Measurements from ENCODE around the gene FLNB.

The FLNB gene

DNA sequence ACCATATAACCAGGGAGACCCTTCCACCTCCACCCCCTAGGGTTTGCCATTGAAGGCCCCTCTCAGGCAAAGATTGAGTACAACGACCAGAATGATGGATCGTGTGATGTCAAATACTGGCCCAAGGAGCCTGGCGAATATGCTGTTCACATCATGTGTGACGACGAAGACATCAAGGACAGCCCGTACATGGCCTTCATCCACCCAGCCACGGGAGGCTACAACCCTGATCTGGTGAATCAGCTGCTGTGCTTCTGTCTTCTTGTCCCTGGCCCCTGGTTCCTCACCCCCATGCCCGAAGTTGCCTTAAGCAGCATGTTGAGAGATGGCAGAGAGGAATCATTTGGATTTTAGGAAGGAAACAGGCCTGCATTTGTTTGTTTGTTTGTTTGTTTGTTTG is 98.4 kb downstream of the FLNB start:
- no peak for DNase-seq (ENCODE audit: low spot score)

DNA sequence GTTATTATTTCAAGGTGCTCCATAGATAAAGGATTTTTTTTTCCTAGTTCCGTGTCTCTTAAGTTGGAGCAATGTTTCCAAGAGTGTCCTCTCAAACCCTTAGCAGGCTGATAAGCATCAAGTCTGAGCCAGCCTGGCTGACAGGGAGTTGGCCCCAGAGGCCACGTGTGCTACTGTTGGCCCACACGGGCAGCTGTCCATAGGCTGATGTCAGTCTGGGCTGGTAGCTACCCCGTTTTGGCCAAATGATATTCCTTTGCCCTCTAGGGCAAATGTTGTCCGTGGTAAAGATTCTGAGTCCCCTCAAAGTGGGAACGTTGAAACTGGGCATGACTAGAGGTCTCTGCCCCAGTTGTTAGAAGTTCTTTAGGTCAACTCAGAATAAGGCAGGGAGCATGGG is 99.4 kb downstream of the FLNB start:
- DNase-seq (ENCODE audit: low spot score), result no peak

DNA sequence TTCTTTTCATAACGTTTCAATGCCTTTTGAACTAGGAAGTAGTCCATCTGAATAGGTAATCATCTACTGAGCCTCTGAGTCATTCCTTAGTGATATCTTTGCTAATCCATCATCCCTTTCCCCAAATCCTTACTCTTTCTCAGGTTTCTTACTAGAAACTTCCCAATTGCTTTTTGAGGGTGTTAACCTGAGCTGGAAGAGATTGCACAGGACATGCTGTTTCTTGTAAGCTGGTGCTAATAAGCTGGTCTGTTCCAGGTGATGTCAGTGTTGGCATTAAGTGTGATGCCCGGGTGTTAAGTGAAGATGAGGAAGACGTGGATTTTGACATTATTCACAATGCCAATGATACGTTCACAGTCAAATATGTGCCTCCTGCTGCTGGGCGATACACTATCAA is 101.5 kb downstream of the FLNB start:
- no peak for DNase-seq (ENCODE audit: low spot score)

DNA sequence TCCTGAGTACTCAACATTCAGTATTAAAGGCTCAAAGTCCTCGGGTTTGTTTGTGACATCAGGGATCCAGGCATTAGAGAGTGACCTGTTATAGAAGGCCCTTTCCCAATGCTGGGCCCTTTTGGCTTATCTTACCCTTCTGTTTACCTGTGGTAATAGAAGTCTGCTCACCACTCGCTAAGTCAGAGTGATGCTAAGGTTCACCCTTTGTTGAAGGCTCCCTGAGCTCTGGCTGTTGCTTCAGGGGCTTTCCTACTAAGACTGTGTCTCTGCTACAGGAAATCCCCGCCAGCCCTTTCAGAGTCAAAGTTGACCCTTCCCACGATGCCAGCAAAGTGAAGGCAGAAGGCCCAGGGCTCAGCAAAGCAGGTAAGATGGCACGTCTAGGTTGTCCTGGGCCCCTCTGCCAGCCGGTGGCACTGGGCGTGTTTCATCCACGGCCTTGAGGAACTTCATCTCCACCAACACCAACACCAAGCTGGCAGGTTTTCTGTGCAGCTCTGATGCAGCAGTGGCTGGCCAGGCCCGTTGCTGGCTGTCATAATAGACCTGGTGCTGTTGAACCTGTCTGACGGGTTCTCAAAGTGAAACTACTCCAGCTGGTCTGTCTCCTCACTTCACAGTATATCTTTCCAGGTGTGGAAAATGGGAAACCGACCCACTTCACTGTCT is 103.4 kb downstream of the FLNB start:
- DNase-seq (ENCODE audit: low spot score), result no peak

DNA sequence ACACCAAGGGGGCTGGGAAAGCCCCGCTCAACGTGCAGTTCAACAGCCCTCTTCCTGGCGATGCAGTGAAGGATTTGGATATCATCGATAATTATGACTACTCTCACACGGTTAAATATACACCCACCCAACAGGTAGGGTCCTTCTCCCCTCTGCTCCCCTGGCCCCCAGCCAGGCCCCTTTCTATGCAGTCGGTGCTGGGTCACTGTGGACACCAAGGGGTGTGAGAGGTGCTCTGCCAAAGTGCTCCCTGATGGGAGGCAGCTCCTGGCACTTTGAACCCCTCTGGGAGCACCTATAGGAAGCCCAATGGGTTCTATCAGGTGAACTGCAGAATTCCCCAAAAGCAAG is 103.9 kb downstream of the FLNB start:
- DNase-seq (ENCODE audit: low spot score), result no peak

DNA sequence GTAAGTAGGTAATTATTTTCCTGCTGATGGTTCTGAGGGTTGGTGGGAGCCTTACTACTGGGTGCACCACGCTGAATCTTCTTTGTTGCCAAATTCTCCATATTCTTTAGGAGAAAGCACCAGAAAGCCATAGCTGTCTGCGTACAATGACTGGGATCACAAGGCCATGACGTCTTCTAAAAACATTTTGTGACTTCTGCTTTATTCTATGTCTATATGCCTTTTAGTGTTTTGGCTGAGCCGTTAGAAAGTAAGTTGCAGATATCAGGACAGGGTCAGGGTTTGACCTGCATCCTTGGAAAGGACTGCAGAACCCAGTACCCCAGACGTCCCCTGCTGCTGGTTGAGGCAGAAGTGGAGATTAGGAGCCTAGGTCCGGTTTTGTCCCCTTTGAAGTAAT is 107.0 kb downstream of the FLNB start:
- no peak for DNase-seq (ENCODE audit: low spot score)

DNA sequence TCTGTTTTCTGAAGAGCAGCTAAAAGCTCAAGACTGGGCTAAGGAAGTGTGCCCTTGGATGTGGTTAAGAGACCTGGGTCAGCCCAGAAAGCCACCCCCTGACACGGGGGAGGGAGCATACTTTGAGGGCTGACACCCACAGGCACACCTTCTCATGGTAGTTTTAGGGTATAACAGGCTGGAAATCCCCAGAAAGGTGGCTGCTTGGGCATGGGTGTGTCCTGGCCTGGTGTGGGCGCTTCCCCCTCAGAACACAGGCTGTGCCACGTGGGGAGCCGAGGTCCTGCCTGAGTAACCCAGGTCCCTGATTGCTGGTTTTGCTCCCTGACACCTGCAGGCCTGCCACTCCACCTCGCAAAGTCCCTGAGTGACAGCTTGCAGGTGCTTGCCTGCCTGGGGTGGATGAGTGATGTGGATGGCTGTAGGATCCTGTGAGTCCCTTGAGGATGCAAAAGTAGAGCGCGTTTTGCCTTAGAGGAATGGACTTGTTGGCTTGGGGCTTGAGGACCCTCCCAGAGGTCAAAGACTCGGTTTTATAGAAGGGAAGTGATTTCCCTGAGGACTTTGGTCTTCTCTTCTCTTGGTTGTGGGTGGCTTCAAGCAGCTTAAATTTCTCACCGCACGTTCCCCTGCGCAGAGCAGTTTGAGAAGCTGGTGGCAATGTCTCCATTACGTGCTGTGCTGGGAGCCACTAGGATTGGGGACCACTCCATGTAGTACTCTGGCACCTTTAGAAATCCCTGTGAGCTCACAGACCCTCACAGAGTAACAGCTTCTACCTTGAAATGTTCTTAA is 108.1 kb downstream of the FLNB start:
- DNase-seq (ENCODE audit: low spot score), result no peak

DNA sequence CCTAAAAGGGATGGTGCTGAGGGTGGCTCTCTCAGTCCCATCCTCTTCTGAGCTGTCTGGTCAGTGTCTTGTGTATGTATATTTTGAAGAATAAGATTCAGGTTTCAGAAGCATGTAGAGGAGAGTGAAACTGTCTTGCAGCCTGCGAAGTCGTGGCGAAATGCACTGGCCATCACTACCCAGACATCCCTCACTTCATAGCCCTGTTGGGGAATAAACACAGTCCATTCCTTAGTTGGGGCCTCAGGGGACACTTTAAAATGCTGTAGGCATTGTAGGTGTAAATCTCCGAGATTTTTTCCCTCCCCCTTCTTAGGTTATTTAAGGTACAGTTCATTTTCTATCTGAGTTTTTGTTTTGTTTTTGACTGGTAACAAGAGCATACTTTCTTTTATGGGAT is 108.8 kb downstream of the FLNB start:
- DNase-seq (ENCODE audit: low spot score), result no peak

DNA sequence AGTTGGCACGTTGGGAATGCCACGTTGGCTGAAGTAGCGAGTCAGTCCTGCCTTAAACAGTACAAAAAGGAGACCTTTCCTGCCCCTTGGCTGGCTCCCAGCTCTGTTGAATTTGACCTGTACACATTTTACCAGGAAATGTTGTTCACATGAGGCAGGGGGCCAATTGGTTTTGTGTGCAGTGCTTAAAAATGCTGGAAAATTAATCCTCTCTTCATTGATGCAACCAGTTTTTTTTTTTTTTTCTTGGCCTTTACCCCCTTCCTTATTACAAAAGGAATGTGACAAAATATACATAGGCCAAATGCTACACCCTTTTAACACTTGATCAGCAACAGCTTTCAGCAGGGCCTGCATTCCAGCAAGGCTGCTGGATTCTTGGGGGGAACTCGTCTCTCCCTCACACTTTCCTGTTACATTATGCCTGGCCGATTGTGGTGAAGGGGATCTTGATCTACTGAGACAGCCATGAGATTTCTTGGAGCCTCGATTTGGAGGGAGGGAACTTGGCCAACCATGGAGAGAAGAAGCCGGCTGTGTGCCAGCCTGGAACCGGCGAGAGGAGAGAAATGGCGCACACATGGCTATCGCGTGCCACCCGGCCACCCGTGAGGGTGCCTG is 109.4 kb downstream of the FLNB start:
- DNase-seq (ENCODE audit: low spot score), result peak; percentile 30

DNA sequence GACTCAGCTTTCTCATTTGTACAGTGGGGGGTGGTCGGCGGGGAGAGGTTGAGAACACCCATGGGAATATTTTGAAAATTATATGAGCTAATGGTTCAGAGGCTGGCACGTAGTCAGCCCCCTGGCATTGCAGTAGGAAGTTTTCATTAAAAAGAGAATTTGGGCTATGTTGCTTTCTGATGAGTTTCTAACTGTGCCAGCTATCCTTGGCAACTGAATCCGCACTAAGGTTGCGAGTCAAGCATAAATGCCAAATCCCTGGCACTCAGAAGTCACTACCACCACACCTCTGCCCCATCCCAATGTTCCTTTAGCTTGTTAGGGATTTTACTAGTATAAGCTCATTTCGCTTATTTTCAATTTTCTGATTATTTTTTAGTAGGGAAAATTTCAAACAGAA is 111.0 kb downstream of the FLNB start:
- DNase-seq (ENCODE audit: low spot score), result no peak

DNA sequence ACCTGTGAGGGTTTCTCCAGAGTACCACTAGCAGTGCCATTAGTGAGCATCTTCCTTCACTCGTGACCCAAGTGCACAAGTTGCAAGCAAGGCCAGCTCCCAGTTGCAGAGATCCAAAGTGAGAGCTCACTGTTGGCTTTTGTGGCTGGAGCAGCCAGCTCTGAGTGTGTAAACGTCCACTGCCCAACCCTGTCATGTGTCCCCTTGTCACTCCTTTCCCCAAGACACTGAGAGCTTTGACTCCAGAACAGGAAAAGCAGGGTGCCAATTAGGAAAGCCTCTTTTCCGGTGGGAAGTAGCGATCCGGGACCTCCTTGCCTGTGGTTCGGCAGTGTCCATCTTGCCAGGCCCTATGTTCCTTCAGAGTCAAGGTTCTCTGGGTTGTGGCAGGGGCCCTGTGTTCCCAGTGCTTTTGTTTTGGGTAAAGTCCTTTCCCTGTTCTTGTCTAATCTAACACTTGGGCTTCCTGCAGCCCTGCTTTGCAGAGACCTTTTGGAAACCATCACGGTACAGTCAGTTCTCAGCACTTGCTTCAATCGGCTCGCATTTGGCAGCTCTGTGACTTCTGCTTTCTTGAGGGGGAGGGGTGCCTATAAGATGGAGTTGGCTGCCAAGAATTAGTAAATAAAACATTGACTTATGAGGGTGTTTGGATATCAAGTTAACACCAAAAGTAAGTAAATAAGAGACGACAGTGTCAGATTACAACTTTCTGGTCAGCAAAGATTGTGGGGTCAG is 112.0 kb downstream of the FLNB start:
- peak; percentile 12 for DNase-seq (ENCODE audit: low spot score)

DNA sequence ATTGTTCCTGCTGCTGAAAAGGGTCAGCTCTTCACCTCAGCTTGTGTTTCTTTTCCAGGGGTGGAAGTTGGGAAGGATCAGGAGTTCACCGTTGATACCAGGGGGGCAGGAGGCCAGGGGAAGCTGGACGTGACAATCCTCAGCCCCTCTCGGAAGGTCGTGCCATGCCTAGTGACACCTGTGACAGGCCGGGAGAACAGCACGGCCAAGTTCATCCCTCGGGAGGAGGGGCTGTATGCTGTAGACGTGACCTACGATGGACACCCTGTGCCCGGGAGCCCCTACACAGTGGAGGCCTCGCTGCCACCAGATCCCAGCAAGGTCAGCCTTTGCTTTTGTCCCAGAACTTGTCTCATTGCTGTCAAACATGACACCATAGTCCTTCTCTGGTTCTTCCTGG is 113.0 kb downstream of the FLNB start:
- DNase-seq (ENCODE audit: low spot score), result no peak

DNA sequence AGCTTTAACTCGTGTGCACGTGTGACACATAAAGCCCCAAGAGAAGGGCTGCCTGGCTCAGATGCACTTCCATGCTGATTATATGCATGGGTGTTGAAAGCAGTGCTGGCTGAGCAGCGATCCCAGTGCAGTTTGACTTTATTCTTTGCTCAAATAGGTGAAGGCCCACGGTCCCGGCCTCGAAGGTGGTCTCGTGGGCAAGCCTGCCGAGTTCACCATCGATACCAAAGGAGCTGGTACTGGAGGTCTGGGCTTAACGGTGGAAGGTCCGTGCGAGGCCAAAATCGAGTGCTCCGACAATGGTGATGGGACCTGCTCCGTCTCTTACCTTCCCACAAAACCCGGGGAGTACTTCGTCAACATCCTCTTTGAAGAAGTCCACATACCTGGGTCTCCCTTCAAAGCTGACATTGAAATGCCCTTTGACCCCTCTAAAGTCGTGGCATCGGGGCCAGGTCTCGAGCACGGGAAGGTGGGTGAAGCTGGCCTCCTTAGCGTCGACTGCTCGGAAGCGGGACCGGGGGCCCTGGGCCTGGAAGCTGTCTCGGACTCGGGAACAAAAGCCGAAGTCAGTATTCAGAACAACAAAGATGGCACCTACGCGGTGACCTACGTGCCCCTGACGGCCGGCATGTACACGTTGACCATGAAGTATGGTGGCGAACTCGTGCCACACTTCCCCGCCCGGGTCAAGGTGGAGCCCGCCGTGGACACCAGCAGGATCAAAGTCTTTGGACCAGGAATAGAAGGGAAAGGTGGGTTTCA is 114.9 kb downstream of the FLNB start:
- DNase-seq (ENCODE audit: low spot score), result no peak

DNA sequence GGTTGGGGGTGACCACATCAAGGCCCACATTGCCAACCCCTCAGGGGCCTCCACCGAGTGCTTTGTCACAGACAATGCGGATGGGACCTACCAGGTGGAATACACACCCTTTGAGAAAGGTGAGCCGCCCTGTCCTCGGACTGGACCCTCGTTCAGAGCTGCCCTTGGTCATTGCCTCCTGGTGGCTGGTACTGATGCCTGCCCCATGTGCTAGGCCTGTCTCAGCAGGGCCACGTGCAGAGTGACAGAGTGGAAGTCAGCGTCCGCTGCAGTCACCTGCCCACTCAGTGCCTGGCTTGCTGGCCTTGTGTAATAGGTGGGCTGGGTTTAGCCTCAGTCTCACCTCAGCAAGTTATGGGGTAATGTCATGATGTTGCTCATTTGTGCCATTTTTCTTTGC is 116.2 kb downstream of the FLNB start:
- no peak for DNase-seq (ENCODE audit: low spot score)

DNA sequence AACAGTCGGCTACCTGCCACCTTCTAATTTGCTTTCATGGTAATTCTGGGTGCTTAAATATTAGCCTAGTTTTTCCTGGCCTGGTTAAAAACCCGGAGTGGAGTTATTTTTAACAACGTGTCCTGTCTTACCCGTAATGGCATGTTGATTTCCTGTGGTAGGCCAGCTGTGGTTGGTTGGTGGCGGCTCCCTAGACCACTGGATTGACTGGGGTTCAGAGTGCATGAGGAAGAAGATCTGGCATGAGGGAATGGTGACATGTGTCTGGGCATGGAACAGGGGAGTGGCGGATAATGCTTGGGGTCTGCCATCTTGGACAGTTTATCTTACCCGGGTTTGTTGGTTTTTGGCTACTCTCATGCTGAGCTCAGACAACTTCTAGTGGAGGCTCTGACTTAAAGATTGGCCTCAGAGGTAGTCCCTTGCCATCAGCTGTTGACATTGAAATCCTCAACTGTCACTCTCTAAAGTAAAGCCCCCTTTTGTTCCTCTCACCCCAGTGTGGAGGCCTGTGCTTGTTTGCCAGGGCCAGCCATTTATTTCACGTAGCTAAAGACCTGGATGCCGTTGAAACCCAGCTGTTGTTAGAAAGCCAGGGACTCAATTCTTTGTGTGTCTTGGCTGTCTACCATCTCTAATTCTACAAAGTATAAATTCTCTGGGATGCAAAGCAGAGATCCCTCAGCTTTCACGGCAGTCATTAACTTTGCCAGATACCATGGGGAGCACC is 121.0 kb downstream of the FLNB start:
- no peak for DNase-seq (ENCODE audit: low spot score)

DNA sequence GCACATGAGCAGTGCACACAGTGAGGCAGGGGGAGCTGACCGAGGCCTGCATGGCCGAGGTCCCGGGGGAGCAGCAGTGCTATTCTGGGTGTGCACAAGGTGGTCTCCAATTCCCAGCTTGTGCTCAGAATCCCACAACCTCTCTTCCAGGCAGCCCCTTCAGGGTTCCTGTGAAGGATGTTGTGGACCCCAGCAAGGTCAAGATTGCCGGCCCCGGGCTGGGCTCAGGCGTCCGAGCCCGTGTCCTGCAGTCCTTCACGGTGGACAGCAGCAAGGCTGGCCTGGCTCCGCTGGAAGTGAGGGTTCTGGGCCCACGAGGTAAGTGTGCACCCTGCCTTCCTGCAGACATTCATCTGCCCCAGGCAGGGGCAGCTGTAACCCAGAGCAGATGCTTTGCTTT is 122.4 kb downstream of the FLNB start:
- DNase-seq (ENCODE audit: low spot score), result no peak

DNA sequence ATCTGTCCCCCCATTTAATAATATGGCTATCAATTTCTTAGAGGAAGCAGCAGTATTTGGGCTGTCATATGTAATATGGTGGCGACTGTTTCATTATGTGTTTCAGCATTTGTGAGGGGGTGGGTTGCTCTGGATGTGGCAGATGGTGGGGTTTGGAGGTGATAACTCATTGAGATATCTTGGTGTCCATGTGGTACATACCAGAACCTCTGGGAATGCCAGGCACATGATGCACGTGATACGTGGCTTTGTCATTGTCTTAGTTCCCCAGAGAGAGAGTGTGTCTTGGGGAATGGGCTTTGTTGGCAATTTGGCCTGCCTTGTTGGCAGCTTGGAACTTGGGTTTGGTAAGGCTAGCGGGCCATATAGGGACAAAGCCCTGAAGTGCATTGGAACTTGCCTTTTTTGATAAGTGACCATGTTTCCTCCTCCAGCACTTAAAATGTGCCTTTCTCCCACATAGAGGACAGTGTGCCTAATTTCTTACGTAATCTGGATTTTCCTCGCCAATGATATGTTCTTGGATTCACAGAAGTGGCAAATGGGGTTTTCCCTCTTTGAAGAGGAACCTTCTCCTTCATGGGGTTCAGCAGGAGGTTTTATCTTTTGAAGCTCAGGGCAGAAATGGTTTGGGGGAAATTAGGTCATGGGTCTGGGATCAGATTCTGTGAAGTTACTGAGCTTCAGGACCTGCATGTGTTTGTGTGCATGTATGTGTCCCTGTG is 123.0 kb downstream of the FLNB start:
- no peak for DNase-seq (ENCODE audit: low spot score)

DNA sequence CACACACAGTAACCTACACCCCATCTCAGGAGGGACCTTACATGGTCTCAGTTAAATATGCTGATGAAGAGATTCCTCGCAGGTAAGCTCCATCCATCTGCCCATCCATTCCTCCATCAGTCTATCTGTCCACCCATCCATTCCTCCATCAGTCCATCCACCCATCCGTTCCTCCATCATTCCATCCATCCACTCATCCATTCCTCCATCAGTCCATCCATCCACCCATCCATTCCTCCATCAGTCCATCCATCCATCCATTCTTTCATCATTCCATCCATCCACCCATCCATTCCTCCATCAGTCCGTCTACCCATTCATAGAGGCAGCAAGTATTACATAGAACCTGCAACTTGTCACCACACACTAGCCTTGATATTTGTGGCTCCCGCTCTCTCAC is 124.6 kb downstream of the FLNB start:
- no peak for DNase-seq (ENCODE audit: low spot score)

DNA sequence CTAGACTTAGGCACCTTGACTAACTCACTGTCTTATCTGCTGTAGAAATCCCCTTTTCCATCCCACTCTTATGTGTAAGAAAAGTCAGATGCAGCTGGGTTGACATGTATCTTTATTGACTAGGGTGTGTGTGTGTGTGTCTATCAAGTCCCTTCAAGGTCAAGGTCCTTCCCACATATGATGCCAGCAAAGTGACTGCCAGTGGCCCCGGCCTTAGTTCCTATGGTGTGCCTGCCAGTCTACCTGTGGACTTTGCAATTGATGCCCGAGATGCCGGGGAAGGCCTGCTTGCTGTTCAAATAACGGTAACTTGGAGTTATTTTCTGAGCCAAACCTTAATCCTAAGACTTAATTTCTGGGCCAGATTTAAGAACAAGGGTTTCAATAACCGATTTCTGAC is 126.2 kb downstream of the FLNB start:
- DNase-seq (ENCODE audit: low spot score), result no peak

DNA sequence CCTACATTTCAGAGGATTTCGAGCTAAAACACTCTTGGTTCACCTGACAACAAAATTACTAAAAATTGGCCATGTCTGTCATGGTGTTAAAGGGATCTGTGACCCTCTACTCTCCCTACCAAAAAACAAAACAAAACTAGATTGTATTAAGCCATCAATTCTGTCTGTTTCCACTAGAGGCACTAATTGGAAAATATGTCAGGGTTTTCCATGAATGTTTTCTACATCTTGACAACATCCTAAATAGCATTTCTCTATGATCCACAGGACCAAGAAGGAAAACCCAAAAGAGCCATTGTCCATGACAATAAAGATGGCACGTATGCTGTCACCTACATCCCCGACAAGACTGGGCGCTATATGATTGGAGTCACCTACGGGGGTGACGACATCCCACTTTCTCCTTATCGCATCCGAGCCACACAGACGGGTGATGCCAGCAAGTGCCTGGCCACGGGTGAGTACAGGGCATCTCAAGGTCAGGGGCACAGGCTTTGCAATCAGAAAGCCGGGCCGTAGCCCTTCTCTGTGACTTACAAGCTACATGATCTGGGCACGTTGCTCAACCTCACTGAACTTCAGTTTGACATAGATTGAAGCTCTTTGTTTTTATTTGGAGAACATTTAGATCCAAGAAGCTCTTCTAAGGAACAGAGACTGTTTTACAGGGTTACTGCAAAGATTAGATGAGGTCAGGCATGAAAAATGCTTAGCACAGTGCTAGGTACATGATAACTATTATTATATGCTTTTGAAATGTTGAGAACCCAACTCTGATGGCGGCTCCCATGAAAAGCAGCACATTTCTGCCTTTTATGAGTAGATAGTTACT is 127.7 kb downstream of the FLNB start:
- DNase-seq (ENCODE audit: low spot score), result no peak

Measured in kidney capillary endothelial cell (primary cell).